Bronchial epithelial cell (primary cell): Measurements from ENCODE around the gene PSMA7. TPM values are rescaled to one million over a fixed set of nuclear protein-coding genes. Genes with fewer than 3 reads are reported as not detected.

ENCODE experiments used
- DNase-seq: peaks from one replicate; pipeline ENCODE4 v3.0.0-alpha.2; 2010; ENCODE audit warnings: low read depth
- FAIRE-seq: peaks from 2 replicates; lab custom pipeline; 2011; peaks lifted over from hg19 to GRCh38; lab: Jason Lieb, UNC
- H3K27me3 ChIP-seq: 2 replicates; pipeline ENCODE4 v1.5.1; 2011; ENCODE audit warnings: low read length; ENCODE audit not compliant: control insufficient read depth, insufficient read depth
- H3K36me3 ChIP-seq: 2 replicates; pipeline ENCODE4 v1.5.1; 2011; ENCODE audit warnings: low read length; ENCODE audit not compliant: control insufficient read depth, insufficient read depth
- H3K4me3 ChIP-seq: 2 replicates; pipeline ENCODE4 v1.5.1; 2011; ENCODE audit warnings: mild to moderate bottlenecking, low read depth, low read length, control low read depth
- total RNA-seq: library from RNA; depleted of rRNA; stranded (reverse); fragments of >200 nt; gene quantifications from 2 replicates; pipeline ENCODE4 v1.2.1, GENCODE V29; 2014
- TF ChIP-seq, protein P1 (sequence below): IDR thresholded peaks from 2 replicates; pipeline ENCODE4 v1.5.1; 2011; ENCODE audit warnings: mild to moderate bottlenecking, moderate library complexity, low read length, control low read depth, inconsistent platforms; ENCODE audit not compliant: insufficient read depth, severe bottlenecking

The PSMA7 gene
- total RNA-seq, 1 donor from 2014 or later, result 516 TPM

DNA sequence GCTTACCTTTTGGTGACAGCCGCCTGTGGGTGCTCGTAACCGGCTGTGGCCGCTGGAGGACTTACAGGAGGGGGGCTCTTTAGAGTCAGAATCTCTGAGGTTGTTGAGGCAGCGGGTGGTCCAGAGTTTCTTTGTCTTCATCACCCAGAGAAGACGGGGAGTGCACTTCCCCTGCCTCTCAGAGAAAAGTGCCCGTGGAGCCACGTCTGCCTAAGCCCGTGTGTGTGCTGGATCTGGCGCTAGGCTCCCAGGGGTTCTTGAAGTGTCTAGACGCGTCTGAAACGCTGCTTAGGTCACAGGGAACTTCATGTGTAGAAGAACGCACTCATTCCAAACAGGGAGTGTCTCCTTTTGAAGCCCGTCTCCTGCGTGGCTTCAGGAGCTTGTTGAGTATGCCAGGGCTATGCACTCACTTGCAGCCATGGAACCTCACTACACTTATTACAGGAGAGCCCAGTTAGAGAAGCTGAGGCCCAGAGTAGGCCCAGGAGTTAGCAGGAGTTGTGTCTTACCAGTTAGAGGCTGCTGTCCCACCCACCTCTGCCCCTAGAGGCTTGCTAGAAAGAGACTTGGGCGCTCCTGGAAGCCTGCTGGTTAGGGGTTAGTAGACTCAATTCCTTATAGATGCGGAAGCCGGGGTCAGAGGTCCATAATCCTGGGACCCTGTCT, 19.6 kb downstream of the PSMA7 start:
- FAIRE-seq (no peak), DNase-seq (peak; percentile 38)
- TF ChIP-seq, protein P1, sequence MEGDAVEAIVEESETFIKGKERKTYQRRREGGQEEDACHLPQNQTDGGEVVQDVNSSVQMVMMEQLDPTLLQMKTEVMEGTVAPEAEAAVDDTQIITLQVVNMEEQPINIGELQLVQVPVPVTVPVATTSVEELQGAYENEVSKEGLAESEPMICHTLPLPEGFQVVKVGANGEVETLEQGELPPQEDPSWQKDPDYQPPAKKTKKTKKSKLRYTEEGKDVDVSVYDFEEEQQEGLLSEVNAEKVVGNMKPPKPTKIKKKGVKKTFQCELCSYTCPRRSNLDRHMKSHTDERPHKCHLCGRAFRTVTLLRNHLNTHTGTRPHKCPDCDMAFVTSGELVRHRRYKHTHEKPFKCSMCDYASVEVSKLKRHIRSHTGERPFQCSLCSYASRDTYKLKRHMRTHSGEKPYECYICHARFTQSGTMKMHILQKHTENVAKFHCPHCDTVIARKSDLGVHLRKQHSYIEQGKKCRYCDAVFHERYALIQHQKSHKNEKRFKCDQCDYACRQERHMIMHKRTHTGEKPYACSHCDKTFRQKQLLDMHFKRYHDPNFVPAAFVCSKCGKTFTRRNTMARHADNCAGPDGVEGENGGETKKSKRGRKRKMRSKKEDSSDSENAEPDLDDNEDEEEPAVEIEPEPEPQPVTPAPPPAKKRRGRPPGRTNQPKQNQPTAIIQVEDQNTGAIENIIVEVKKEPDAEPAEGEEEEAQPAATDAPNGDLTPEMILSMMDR, result peak; percentile 20
- Histone ChIP-seq H3K27me3 (no peaks in the 10 kb centered on the region), H3K36me3 (peaks cover 23% of the 10 kb centered on the region), H3K4me3 (peak overlapping the region; percentile 61)

DNA sequence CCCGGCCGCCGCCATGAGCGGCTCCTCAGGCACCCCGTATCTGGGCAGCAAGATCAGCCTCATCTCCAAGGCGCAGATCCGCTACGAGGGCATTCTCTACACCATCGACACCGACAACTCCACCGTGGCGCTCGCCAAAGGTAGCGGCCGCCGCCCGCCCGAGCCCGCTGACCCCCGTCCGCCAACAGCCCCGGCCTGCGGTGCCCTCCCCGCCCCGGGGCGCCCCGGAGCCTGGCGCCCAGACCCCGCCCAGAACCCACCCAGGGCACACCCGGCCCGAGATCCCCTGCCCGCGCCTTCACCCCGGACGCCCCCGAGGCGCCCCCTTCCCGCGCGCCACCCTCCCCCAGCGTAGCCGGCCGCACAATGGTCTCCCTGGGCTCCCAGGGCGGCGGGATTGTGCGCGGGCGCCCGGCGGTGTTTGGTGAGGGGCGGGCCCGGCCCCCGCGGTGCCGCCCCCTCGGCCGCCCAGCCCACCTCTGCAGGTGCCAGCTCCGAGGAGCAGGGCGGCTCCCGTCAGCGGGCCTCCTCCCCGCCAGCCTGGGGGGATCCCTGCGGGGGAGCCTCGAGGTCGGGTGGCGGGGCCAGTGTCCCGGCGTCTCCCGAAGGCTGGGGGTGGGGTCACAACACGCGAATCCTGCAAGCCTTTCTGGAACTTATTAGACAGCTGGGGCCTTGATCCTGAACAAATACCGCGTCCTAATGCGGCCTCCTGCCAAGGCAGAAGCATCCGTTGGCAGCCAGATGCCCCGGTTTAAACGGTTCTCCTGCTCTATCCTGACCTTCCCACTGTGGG, 20.3 kb downstream of the PSMA7 start:
- DNase-seq, result peak; percentile 8
- no peak for FAIRE-seq
- TF ChIP-seq, protein P1, result no peak
- H3K27me3 ChIP-seq, result peaks cover 2% of the 10 kb centered on the region
- peak overlapping the region; percentile 61 for H3K4me3 ChIP-seq
- peaks cover 17% of the 10 kb centered on the region for H3K36me3 ChIP-seq

DNA sequence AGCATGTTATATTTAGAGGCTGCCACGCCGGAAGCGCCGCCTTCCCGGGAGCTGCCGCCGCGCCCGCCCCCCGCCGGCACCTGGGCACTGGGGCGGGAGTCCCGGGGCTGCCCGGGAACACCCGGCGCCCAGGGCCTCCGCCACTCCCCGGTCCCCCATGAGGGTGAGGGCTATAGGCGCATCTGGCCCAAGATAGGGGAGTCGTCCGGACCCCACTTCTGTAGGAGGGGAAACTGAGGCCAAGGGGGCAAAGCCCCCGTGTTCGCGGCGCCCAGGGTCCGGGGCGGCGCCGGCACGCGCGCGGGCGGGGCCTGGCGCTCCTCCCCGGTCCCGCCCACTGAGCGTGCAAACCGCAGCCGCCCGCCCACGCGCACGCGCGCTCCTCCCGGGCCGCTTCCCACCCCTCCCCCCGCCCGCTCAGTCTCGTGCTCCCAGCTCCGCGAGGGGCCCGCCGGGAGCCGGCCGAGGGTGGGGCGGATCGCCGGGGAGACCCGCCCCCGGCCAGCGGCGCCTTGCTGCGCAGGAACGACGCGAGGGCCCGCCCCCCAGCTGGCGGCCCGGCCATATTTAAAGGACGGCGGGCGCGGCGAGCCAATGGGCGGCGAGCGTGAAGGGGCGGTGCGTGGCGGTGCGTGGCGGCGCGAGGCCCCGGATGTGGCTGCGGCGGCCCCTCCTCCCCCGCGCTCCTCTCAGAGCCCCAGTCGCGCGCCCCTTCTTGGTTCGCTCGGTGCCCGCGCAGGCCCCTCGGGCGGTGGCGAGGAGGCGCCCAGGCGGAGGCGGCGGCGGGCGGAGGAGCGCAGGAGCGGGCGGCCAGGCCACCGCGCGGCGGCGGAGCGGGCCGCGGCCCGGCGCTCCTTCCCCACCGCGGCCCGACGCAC, 21.2 kb downstream of the PSMA7 start, which contains the start of gene LSM14B:
Gene LSM14B (plus strand): TSS at position 700 of the 878 bp plus-strand sequence. CDS start 192 bp downstream, outside the sequence.
- DNase-seq (peak; percentile 87), FAIRE-seq (no peak)
- TF ChIP-seq, protein P1, result no peak

DNA sequence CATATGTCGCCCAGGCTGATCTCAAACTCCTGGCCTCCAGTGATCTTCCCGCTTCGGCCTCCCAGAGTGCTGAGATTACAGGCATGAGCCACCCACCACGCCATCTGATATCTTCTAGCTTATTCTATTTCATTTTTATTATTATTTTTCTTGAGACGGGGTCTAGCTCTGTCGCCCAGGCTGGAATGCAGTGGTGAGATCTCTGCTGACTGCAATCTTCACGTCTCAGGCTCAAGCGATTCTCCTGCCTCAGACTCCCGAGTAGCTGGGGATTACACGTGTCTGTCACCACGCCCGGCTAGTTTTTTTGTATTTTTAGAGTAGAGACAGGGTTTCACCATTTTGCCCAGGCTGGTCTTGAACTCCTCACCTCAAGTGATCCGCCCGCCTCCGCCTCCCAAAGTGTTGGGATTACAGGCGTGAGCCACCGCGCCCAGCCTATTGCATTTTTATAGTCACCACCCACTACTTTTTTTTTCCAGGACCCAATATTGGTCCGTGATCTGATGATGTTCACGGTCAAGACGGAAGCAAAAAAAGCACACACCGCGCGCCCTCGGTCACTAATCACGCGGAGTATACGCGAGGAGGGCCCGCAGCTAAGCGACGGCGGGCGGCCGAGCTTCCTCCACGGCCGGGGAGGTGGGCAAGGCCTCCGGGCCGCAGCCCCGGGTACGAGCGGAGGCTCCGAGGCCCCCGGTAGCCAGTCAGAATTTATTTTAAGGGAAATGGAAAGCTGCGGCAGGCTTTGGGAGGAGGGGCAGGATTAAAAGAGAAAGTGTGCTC, 22.0 kb downstream of the PSMA7 start:
- peak overlapping the region; percentile 55 for H3K4me3 ChIP-seq
- H3K36me3 ChIP-seq, result peaks cover 9% of the 10 kb centered on the region
- TF ChIP-seq, protein P1, result no peak
- peaks cover 2% of the 10 kb centered on the region for H3K27me3 ChIP-seq
- FAIRE-seq (no peak), DNase-seq (peak; percentile 42)

More for the DNA sequence above, 21.2 kb downstream of the PSMA7 start, which contains the start of gene LSM14B:
- H3K36me3 ChIP-seq, result peaks cover 12% of the 10 kb centered on the region
- peaks cover 2% of the 10 kb centered on the region for H3K27me3 ChIP-seq
- H3K4me3 ChIP-seq, result peak within 1 kb of the TSS; percentile 61

DNA sequence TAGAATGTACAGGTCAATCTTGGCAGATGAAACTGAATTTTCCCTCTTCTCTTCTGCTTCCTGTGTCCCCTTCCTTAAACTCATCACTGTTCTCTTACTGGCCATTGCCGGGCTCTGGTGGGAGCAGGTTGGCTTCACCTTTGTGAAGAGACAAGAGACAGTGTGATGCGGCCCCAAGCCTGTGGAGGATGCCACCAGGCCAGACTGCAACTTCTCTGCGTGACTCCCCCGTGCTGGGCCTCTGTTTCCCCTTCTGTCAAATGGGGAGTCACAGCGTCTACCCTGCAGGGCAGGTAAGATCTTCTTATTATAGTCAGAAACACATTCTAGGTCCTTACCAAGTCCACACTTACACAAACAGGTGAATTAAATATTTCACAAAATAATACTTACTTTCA, 22.8 kb downstream of the PSMA7 start:
- TF ChIP-seq, protein P1, result no peak
- FAIRE-seq, result no peak

More for the DNA sequence above, 22.8 kb downstream of the PSMA7 start:
- H3K4me3 ChIP-seq, result no peak overlapping the region
- no peak for DNase-seq
- H3K27me3 ChIP-seq, result peaks cover 2% of the 10 kb centered on the region
- peaks cover 6% of the 10 kb centered on the region for H3K36me3 ChIP-seq
